SK-N-SH (cell line): ENCODE results near the gene PCDHGC5. TPM values are rescaled to one million over a fixed set of nuclear protein-coding genes. Genes with fewer than 3 reads are reported as not detected.

Experiments
- CTCF ChIA-PET: fragments of 300-600, 350-600 bp; formaldehyde crosslinking; extraction: SDS; loops from one replicate; lab custom pipeline; 2021; lab: Yijun Ruan, JAX
- POLR2A ChIA-PET: fragments of 350-600 bp; sonication (Branson Sonifier 250); formaldehyde crosslinking; extraction: SDS; loops from one replicate; lab custom pipeline; 2020; ENCODE audit warnings: antibody characterized with exemption, inconsistent platforms; lab: Yijun Ruan, JAX
- DNase-seq: peaks from one replicate; pipeline ENCODE4 v3.0.0; 2012
- H2AFZ ChIP-seq: fragments of 200-600 bp; sonication (generic); 2 replicates; pipeline ENCODE4 v1.8.1; 2016; ENCODE audit warnings: antibody characterized with exemption, mild to moderate bottlenecking, low read depth
- H3F3A ChIP-seq: fragments of 200-600 bp; sonication (generic); replicated peaks from 2 replicates; pipeline ENCODE3; 2016; ENCODE audit warnings: antibody characterized with exemption, mild to moderate bottlenecking; ENCODE audit not compliant: insufficient read depth
- H3K27ac ChIP-seq, 2 experiments: fragments of 200-500 bp in 1 of 2; fragments of 200-600 bp in 1 of 2; sonication (Bioruptor generic) in 1 of 2; sonication (generic), shearing (Covaris generic) in 1 of 2; 2 replicates each; pipeline versions ENCODE4 v1.5.1 to v1.6.1; 2014 to 2016; ENCODE audit warnings: low read depth in 2 of 2, inconsistent platforms in 1 of 2, low read length in 1 of 2, mild to moderate bottlenecking in 1 of 2, mixed read lengths in 1 of 2
- H3K27me3 ChIP-seq: fragments of 200-600 bp; sonication (generic), shearing (Covaris generic); 2 replicates; pipeline ENCODE4 v1.6.1; 2016; ENCODE audit warnings: mixed run types; ENCODE audit not compliant: insufficient read depth
- H3K36me3 ChIP-seq, 2 experiments: fragments of 200-500 bp in 1 of 2; fragments of 200-600 bp in 1 of 2; sonication (Bioruptor generic) in 1 of 2; sonication (generic) in 1 of 2; replicated peaks in 1 of 2; 2 replicates each; pipeline versions ENCODE3 to v1.5.1; 2014 to 2016; ENCODE audit warnings: low read length in 1 of 2, mild to moderate bottlenecking in 1 of 2; ENCODE audit not compliant: insufficient read depth in 2 of 2, control insufficient read depth in 1 of 2
- H3K4me1 ChIP-seq, 2 experiments: fragments of 200-500 bp in 1 of 2; fragments of 200-600 bp in 1 of 2; sonication (Bioruptor generic) in 1 of 2; sonication (generic), shearing (Covaris generic) in 1 of 2; 2 replicates each; pipeline versions ENCODE4 v1.5.1 to v1.6.1; 2014 to 2016; ENCODE audit warnings: low read depth in 1 of 2, low read length in 1 of 2, mixed run types in 1 of 2; ENCODE audit not compliant: insufficient read depth in 2 of 2, control insufficient read depth in 1 of 2
- H3K4me2 ChIP-seq: fragments of 200-600 bp; sonication (generic), shearing (Covaris generic); 2 replicates; pipeline ENCODE4 v1.6.1; 2017; ENCODE audit warnings: mixed run types
- H3K4me3 ChIP-seq, 2 experiments: fragments of 200-500 bp in 1 of 2; fragments of 200-600 bp in 1 of 2; sonication (Bioruptor generic) in 1 of 2; sonication (generic), shearing (Covaris generic) in 1 of 2; 2 replicates each; pipeline versions ENCODE4 v1.5.1 to v1.8.1; 2014 to 2016; ENCODE audit warnings: low read depth in 2 of 2, inconsistent platforms in 1 of 2, low read length in 1 of 2, mild to moderate bottlenecking in 1 of 2, mixed read lengths in 1 of 2, moderate library complexity in 1 of 2
- H3K79me2 ChIP-seq: fragments of 200-600 bp; sonication (generic); 2 replicates; pipeline ENCODE4 v1.8.1; 2017; ENCODE audit warnings: mild to moderate bottlenecking; ENCODE audit not compliant: insufficient read depth
- H3K9ac ChIP-seq: fragments of 200-600 bp; sonication (generic); 2 replicates; pipeline ENCODE4 v1.6.1; 2017; ENCODE audit warnings: mixed run types
- H3K9me2 ChIP-seq: fragments of 200-600 bp; sonication (generic); 2 replicates; pipeline ENCODE4 v1.6.1; 2017; ENCODE audit warnings: mixed run types
- H3K9me3 ChIP-seq: fragments of 200-600 bp; sonication (generic); 2 replicates; pipeline ENCODE4 v1.6.1; 2017; ENCODE audit warnings: mixed run types, mild to moderate bottlenecking, moderate library complexity
- H4K20me1 ChIP-seq: fragments of 200-600 bp; sonication (generic); 2 replicates; pipeline ENCODE4 v1.6.1; 2017; ENCODE audit warnings: mild to moderate bottlenecking, mixed run types; ENCODE audit not compliant: insufficient read depth
- CHD2 ChIP-seq: fragments of 150-350 bp; IDR thresholded peaks from 2 replicates; pipeline ENCODE4 v1.6.1; 2018; ENCODE audit warnings: low read length; ENCODE audit not compliant: partially characterized antibody
- EZH2phosphoT487 ChIP-seq: fragments of 200-600 bp; sonication (generic); IDR thresholded peaks from 2 replicates; pipeline ENCODE4 v1.6.1; 2017; ENCODE audit warnings: low read depth, mixed run types, mild to moderate bottlenecking, antibody characterized with exemption, moderate library complexity, borderline replicate concordance
- GABPA ChIP-seq: IDR thresholded peaks from 2 replicates; pipeline ENCODE4 v1.4.0; 2012; ENCODE audit warnings: low read depth, mild to moderate bottlenecking
- GATA2 ChIP-seq: sonication (generic); formaldehyde crosslinking; IDR thresholded peaks from 2 replicates; pipeline ENCODE4 v1.5.0; 2020; ENCODE audit warnings: mild to moderate bottlenecking, missing genetic modification reagents
- IRF3 ChIP-seq: fragments of 150-350 bp; IDR thresholded peaks from 2 replicates; pipeline ENCODE4 v1.6.1; 2016; ENCODE audit warnings: mild to moderate bottlenecking, low read depth, low read length
- JUND ChIP-seq: IDR thresholded peaks from 2 replicates; pipeline ENCODE4 v1.4.0; 2012
- MAX ChIP-seq: IDR thresholded peaks from 2 replicates; pipeline ENCODE4 v1.4.0; 2012; ENCODE audit warnings: low read depth
- MEF2A ChIP-seq: IDR thresholded peaks from 2 replicates; pipeline ENCODE4 v1.4.0; 2012; ENCODE audit warnings: low read depth, borderline replicate concordance
- MXI1 ChIP-seq: IDR thresholded peaks from 2 replicates; pipeline ENCODE4 v1.6.1; 2012; ENCODE audit warnings: mild to moderate bottlenecking, low read depth, low read length, improper control_type of control experiment
- NFIC ChIP-seq: IDR thresholded peaks from 2 replicates; pipeline ENCODE4 v1.4.0; 2012; ENCODE audit warnings: borderline replicate concordance
- POLR2AphosphoS5 ChIP-seq: IDR thresholded peaks from 2 replicates; pipeline ENCODE4 v1.6.1; 2012; ENCODE audit warnings: low read depth, low read length
- RAD21 ChIP-seq: IDR thresholded peaks from 2 replicates; pipeline ENCODE4 v1.6.1; 2012; ENCODE audit warnings: mild to moderate bottlenecking, low read length
- RFX5 ChIP-seq: IDR thresholded peaks from 2 replicates; pipeline ENCODE4 v1.6.1; 2012; ENCODE audit warnings: mild to moderate bottlenecking, improper control_type of control experiment, low read length
- RXRA ChIP-seq: IDR thresholded peaks from 2 replicates; pipeline ENCODE4 v1.4.0; 2012; ENCODE audit warnings: low read depth, mild to moderate bottlenecking, borderline replicate concordance
- SIN3A ChIP-seq: IDR thresholded peaks from 2 replicates; pipeline ENCODE4 v1.6.1; 2012; ENCODE audit warnings: low read depth, mild to moderate bottlenecking, low read length, moderate library complexity, borderline replicate concordance
- SMC3 ChIP-seq: IDR thresholded peaks from 2 replicates; pipeline ENCODE4 v1.6.1; 2012; ENCODE audit warnings: low read depth, low read length, improper control_type of control experiment
- TAF1 ChIP-seq: IDR thresholded peaks from 2 replicates; pipeline ENCODE4 v1.6.1; 2012; ENCODE audit warnings: low read depth, mild to moderate bottlenecking, low read length, moderate library complexity, borderline replicate concordance
- USF1 ChIP-seq: IDR thresholded peaks from 2 replicates; pipeline ENCODE4 v1.4.0; 2012; ENCODE audit warnings: low read depth, borderline replicate concordance
- YY1 ChIP-seq: IDR thresholded peaks from 2 replicates; pipeline ENCODE4 v1.4.0; 2012; ENCODE audit warnings: low read depth, mild to moderate bottlenecking
- ZBTB33 ChIP-seq: IDR thresholded peaks from 2 replicates; pipeline ENCODE4 v1.4.0; 2012; ENCODE audit warnings: low read depth, borderline replicate concordance
- WGBS: methylation state at CpG from one replicate; pipeline ENCODE4 v1.1.6; 2017; ENCODE audit warnings: low lambda C conversion rate; 5-methylcytosine and 5-hydroxymethylcytosine counted together
- polyA plus RNA-seq, 3 experiments: library from polyadenylated mRNA; depleted of rRNA; stranded (reverse); fragments of >200 nt; gene quantifications; 2 replicates each; pipeline ENCODE4 v1.2.3, GENCODE V29; 2012
- TF ChIP-seq, protein P1 (sequence below): IDR thresholded peaks from 2 replicates; pipeline ENCODE4; 2012

Gene PCDHGC5
- polyA plus RNA-seq, 1 of the 3 experiments (the other 2 are of a cell fraction): 2.0 TPM

DNA sequence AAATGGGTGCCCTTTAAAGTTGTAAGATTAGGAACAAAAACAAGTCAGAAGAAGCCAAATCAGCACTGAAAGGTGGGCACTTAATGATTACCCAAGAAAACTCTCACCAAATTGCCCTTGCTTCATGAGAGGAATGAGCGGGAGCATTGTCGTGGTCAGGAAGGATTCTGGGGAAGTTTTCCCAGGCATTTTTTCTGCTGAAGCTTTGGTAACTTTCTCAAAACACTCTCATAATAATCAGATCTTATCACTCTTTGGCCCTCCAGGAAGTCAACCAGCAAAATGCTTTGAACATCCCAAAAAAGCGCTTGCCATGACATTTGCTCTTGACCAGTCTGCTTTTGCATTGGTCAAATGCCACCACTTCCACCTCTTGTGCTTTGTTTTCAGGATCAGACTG, 23.5 kb upstream of the PCDHGC5 start:
- H4K20me1 ChIP-seq: no peaks in the 10 kb centered on the region; the same call in 1 of the 2 replicates
- 89% methylated on average over 3 of the region's 3 CpGs for WGBS
- no peak overlapping the region for H3K9ac ChIP-seq
- H3F3A ChIP-seq: peaks cover 7% of the 10 kb centered on the region
- CTCF ChIA-PET: interaction anchor here (1.7 to 4.6 kb wide), 2 partner anchors 10 to 102 kb away, joined by 4 to 16 read pairs; partner anchors contain the start of gene PCDHGC3
- no peak overlapping the region for H3K4me3 ChIP-seq
- no peaks in the 10 kb centered on the region for H3K9me3 ChIP-seq
- H3K4me2 ChIP-seq: no peak overlapping the region
- no peaks in the 10 kb centered on the region for H3K4me1 ChIP-seq
- H3K9me2 ChIP-seq: no peaks in the 10 kb centered on the region
- no peak overlapping the region for H2AFZ ChIP-seq
- H3K36me3 ChIP-seq: peaks cover 0 to 3% of the 10 kb centered on the region in 2 experiments
- peak overlapping the region in 1 of 2 experiments; percentile 36; a peak in 1 of 4 replicates for H3K27ac ChIP-seq
- POLR2A ChIA-PET: no interaction called here
- TF ChIP-seq NFIC (no peak), MXI1 (no peak), RFX5 (no peak), JUND (no peak), TAF1 (no peak), EZH2phosphoT487 (no peak), RAD21 (no peak), MEF2A (no peak), GATA2 (CRISPR knock-in tag) (no peak), RXRA (no peak), IRF3 (no peak)
- H3K27me3 ChIP-seq: no peaks in the 10 kb centered on the region
- DNase-seq: no peak
- peaks cover 9% of the 10 kb centered on the region for H3K79me2 ChIP-seq

DNA sequence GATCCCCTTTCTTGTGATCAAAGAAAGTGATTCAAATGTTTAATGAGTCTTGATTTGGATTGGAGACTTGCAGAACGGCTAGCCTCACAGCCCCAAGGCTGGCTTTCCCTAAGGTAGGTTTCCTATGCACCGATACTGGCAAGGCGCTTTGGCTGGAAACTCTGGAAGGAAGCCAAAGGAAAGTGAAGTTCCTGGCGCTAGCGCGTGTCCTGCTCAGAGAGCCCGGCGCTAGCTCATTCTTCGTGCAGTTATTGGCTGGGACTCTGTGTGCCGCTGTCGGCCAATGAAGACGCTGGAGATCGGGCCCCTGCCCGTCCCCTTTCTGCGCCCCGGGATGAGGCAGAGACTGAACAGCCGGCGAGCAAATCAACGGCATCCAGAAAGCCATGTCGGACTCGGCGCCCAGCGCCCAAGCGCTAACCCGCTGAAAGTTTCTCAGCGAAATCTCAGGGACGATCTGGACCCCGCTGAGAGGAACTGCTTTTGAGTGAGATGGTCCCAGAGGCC, 13.2 kb upstream of the PCDHGC5 start, which contains the start of gene PCDHGC3:
Gene PCDHGC3, plus strand, starts transcription at position 342 of the 507 bp plus-strand sequence. Its CDS starts 151 bp downstream, at position 493.
- whole genome bisulfite sequencing: 0% methylated on average over 15 of the region's 28 CpGs
- H3K9ac ChIP-seq: peak within 1 kb of the TSS; percentile 83
- DNase-seq: peak; percentile 90
- no peaks in the 10 kb centered on the region for H3K9me2 ChIP-seq
- H3K27me3 ChIP-seq: no peaks in the 10 kb centered on the region
- peaks cover 38% of the 10 kb centered on the region for H4K20me1 ChIP-seq
- H3K79me2 ChIP-seq: peaks cover 42% of the 10 kb centered on the region
- peaks cover 6 to 34% of the 10 kb centered on the region in 2 experiments; a peak in 3 of 4 replicates for H3K4me1 ChIP-seq
- H3K4me3 ChIP-seq: peak within 1 kb of the TSS; percentile 82 to 85
- peaks cover 25% of the 10 kb centered on the region for H3F3A ChIP-seq
- peak within 1 kb of the TSS; percentile 92 to 94 for H3K27ac ChIP-seq
- H3K36me3 ChIP-seq: peaks cover 0 to 23% of the 10 kb centered on the region in 2 experiments
- peak within 1 kb of the TSS; percentile 82 for H2AFZ ChIP-seq
- ChIA-PET CTCF (interaction anchor here (0.6 to 8.6 kb wide), 22 partner anchors 9 to 354 kb away, joined by 3 to 117 read pairs (median 4); partner anchors contain the start of genes PCDHB14, PCDHB4, PCDHGB7 and PCDHGC4), POLR2A (interaction anchor here (0.9 to 1.9 kb wide), 5 partner anchors 10 to 82 kb away, joined by 3 to 14 read pairs (median 12); partner anchors contain the start of gene PCDHGC4)
- no peaks in the 10 kb centered on the region for H3K9me3 ChIP-seq
- peak within 1 kb of the TSS; percentile 97 for H3K4me2 ChIP-seq
- TF ChIP-seq SMC3 (peak; percentile 61), ZBTB33 (no peak), POLR2AphosphoS5 (peak; percentile 28; the same call in 1 of the 2 replicates), MAX (peak; percentile 86), IRF3 (no peak), MEF2A (no peak), YY1 (peak; percentile 62; the same call in 1 of the 2 replicates), GABPA (peak; percentile 5; the same call in 1 of the 2 replicates), MXI1 (peak; percentile 93), NFIC (peak; percentile 88), USF1 (no peak), CHD2 (peak; percentile 38), SIN3A (peak; percentile 86), TAF1 (0 out of 2 replicates have a peak, but pooled peaks have one; percentile 68)
- TF ChIP-seq, protein P1, sequence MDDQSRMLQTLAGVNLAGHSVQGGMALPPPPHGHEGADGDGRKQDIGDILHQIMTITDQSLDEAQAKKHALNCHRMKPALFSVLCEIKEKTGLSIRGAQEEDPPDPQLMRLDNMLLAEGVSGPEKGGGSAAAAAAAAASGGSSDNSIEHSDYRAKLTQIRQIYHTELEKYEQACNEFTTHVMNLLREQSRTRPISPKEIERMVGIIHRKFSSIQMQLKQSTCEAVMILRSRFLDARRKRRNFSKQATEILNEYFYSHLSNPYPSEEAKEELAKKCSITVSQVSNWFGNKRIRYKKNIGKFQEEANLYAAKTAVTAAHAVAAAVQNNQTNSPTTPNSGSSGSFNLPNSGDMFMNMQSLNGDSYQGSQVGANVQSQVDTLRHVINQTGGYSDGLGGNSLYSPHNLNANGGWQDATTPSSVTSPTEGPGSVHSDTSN: peak; percentile 72
